Kidney (tissue), 14 donors: Measurements from ENCODE around the gene MARK2. TPM values are rescaled to one million over a fixed set of nuclear protein-coding genes. Genes with fewer than 3 reads are reported as not detected.

Source experiments
- DNase-seq, 5 donors: peaks; one replicate each; pipeline ENCODE4 v3.0.0-alpha.2; 2013 to 2020
- FAIRE-seq: peaks from 2 replicates; lab custom pipeline; 2012; peaks lifted over from hg19 to GRCh38; lab: Jason Lieb, UNC
- H3K27ac ChIP-seq, 2 donors: one replicate each; pipeline ENCODE4 v1.7.0; 2013; ENCODE audit warnings: low read depth in 2 of 2, low read length in 2 of 2, inconsistent platforms in 1 of 2
- H3K27me3 ChIP-seq: one replicate; pipeline ENCODE4 v1.7.1; 2013; ENCODE audit warnings: low read length, inconsistent platforms; ENCODE audit not compliant: control insufficient read depth, insufficient read depth
- H3K36me3 ChIP-seq, 3 donors: one replicate each; pipeline versions ENCODE4 v1.7.0 to v1.7.1; 2013; ENCODE audit warnings: low read length in 3 of 3, control low read depth in 1 of 3, inconsistent platforms in 1 of 3; ENCODE audit not compliant: insufficient read depth in 3 of 3, control insufficient read depth in 2 of 3
- H3K4me1 ChIP-seq, 3 donors: one replicate each; pipeline versions ENCODE4 v1.7.0 to v1.7.1; 2013; ENCODE audit warnings: low read length in 3 of 3, inconsistent platforms in 1 of 3, low read depth in 1 of 3; ENCODE audit not compliant: control insufficient read depth in 2 of 3, insufficient read depth in 2 of 3
- H3K4me3 ChIP-seq, 3 donors: one replicate each; pipeline versions ENCODE4 v1.7.0 to v1.8.1; 2013; ENCODE audit warnings: low read length in 3 of 3, control low read depth in 1 of 3, inconsistent platforms in 1 of 3
- H3K9ac ChIP-seq, 3 donors: one replicate each; pipeline versions ENCODE4 v1.7.0 to v1.7.1; 2013; ENCODE audit warnings: low read length in 3 of 3, control low read depth in 1 of 3, inconsistent platforms in 1 of 3
- H3K9me3 ChIP-seq, 3 donors: one replicate each; pipeline versions ENCODE4 v1.7.0 to v1.7.1; 2013; ENCODE audit warnings: low read length in 3 of 3, control low read depth in 1 of 3, inconsistent platforms in 1 of 3; ENCODE audit not compliant: control insufficient read depth in 2 of 3, insufficient read depth in 1 of 3
- intact Hi-C: fragments of 100-400 bp; cut with DNase I; formaldehyde crosslinking; loops from one replicate; pipeline ENCODE4 v1.11.1; 2022
- polyA plus RNA-seq: library from polyadenylated mRNA; stranded (reverse); fragments of 350-450 nt; fragmentation: Illumina TruSeq; extraction: RNeasy Lipid Tissue Mini Kit (QIAGEN cat#74804); gene quantifications from one replicate; pipeline ENCODE4 v1.2.3, GENCODE V29; 2014; ENCODE audit warnings: low read depth, low replicate concordance; ENCODE audit not compliant: insufficient read depth
- total RNA-seq: library from RNA; stranded (reverse); fragmentation: NEBNext Ultra II Directional; extraction: Animal tissue kit (Norgen Biotek cat#: 25700); gene quantifications from one replicate; pipeline ENCODE4 v1.2.1, GENCODE V29; 2021
- TF ChIP-seq, protein P1 (sequence below): IDR thresholded peaks from 3 replicates; pipeline ENCODE4 v1.5.1; 2012; ENCODE audit warnings: mild to moderate bottlenecking, moderate library complexity, borderline replicate concordance; ENCODE audit not compliant: insufficient read depth; ENCODE audit errors: extremely low read depth
- donor health status: control.
- donor health status: control.
- donor health status: control.
- donor health status: control.
- donor health status: control.
- donor health status: DM: yes; HTN: yes; CAD: no.
- donor health status: Normal renal cell carcinoma (clear cell type).

Gene MARK2
- total and polyA plus RNA-seq, 2 donors from 2014 or later = 11.7 to 42.6 TPM

- Histone ChIP-seq H3K27me3 (no peaks in the 10 kb centered on the region), H3K9ac (peak overlapping the region in 1 of 3 donors; percentile 14), H3K27ac (peak overlapping the region; percentile 39 to 83), H3K4me1 (peaks cover 0 to 13% (median 12%) of the 10 kb centered on the region in 3 donors), H3K4me3 (no peak overlapping the region), H3K36me3 (no peaks in the 10 kb centered on the region), H3K9me3 (no peaks in the 10 kb centered on the region)
- DNase-seq (peak in 3 of 5 donors; percentile 37 to 77 (median 62)), FAIRE-seq (no peak)
- intact Hi-C loops = no loop called here
- TF ChIP-seq, protein P1, sequence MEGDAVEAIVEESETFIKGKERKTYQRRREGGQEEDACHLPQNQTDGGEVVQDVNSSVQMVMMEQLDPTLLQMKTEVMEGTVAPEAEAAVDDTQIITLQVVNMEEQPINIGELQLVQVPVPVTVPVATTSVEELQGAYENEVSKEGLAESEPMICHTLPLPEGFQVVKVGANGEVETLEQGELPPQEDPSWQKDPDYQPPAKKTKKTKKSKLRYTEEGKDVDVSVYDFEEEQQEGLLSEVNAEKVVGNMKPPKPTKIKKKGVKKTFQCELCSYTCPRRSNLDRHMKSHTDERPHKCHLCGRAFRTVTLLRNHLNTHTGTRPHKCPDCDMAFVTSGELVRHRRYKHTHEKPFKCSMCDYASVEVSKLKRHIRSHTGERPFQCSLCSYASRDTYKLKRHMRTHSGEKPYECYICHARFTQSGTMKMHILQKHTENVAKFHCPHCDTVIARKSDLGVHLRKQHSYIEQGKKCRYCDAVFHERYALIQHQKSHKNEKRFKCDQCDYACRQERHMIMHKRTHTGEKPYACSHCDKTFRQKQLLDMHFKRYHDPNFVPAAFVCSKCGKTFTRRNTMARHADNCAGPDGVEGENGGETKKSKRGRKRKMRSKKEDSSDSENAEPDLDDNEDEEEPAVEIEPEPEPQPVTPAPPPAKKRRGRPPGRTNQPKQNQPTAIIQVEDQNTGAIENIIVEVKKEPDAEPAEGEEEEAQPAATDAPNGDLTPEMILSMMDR = no peak
Observed at GRCh38 chr11:63847363-63847762, 8.5 kb downstream of the MARK2 start.

DNA sequence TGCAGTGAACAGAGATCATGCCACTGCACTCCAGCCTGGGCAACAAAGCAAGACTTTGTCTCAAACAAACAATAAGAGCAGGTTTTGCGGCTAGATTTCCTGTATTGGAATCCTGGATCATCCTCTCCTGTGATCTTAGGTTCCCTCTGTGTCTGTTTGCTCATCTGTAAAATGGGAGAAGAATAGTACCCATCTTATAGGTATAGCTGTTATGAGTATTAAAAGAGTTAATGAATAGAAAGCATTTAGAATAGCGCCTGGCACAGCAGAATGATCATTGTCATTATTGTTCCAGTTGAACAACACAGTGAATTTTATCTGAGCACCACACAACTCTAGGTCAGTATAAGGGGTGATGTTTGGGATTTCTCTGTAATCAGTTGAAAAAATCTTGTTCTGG is 10.8 kb downstream of the MARK2 start:
- H3K9me3 ChIP-seq = no peaks in the 10 kb centered on the region
- intact Hi-C loops = no loop called here
- H3K36me3 ChIP-seq = no peaks in the 10 kb centered on the region
- H3K4me1 ChIP-seq = peaks cover 0 to 13% (median 8%) of the 10 kb centered on the region in 3 donors
- H3K27ac ChIP-seq = no peak overlapping the region
- no peaks in the 10 kb centered on the region for H3K27me3 ChIP-seq
- H3K4me3 ChIP-seq = no peak overlapping the region
- no peak overlapping the region for H3K9ac ChIP-seq
- TF ChIP-seq, protein P1 = no peak
- FAIRE-seq (no peak), DNase-seq (no peak)

DNA sequence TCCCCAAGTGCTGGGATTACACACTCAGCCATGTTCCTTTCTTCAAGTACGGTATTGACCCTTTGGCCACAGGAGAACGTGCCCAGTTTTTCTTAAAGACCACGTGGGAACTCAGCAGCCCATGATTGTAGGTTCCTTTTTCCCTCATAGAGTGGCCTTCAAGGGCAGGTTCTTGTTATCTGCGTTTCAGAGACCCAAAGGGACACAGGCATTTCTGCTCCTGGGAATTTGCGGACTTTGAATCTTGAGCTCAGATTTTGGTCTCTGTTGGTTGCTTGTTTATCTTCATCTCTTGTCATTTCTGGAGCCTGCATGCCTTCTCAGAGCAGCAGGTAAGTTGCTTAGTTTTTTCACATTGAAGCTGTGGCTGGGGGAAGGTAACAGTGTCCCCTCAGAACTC is 12.0 kb downstream of the MARK2 start:
- H3K27me3 ChIP-seq = no peaks in the 10 kb centered on the region
- no peak overlapping the region for H3K27ac ChIP-seq
- no peaks in the 10 kb centered on the region for H3K9me3 ChIP-seq
- H3K4me1 ChIP-seq = peaks cover 0 to 9% (median 8%) of the 10 kb centered on the region in 3 donors
- H3K36me3 ChIP-seq = no peaks in the 10 kb centered on the region
- DNase-seq (no peak), FAIRE-seq (no peak)
- no peak overlapping the region for H3K9ac ChIP-seq
- intact Hi-C loops = no loop called here
- TF ChIP-seq, protein P1 = no peak
- no peak overlapping the region for H3K4me3 ChIP-seq

DNA sequence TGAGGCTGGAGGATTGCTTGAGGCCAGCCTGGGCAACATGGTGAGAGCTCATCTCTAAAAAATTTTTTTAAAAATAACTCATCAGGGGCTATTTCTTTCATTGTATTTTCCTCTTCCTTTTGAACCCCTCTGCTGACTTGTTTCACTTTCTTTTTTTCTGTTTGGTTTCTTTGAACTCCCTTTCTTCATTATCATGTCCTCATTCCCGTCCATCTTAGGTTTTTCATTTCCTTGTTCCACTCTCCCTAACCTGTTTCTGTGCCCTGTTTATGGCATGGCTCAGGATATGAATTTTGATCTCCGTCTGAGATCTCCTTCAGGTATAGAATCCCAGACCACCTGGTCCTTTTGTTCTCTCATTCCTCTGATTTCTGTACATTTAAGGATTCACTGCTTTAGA is 12.5 kb downstream of the MARK2 start:
- peak overlapping the region in 1 of 2 donors; percentile 37 for H3K27ac ChIP-seq
- H3K9ac ChIP-seq = peak overlapping the region in 1 of 3 donors; percentile 15
- H3K4me1 ChIP-seq = peaks cover 0 to 9% (median 8%) of the 10 kb centered on the region in 3 donors
- intact Hi-C loops = no loop called here
- no peak overlapping the region for H3K4me3 ChIP-seq
- H3K27me3 ChIP-seq = no peaks in the 10 kb centered on the region
- H3K36me3 ChIP-seq = no peaks in the 10 kb centered on the region
- FAIRE-seq (no peak), DNase-seq (no peak)
- TF ChIP-seq, protein P1 = no peak
- no peaks in the 10 kb centered on the region for H3K9me3 ChIP-seq
